ENCODE results near the gene SPATC1L.

The SPATC1L gene

DNA sequence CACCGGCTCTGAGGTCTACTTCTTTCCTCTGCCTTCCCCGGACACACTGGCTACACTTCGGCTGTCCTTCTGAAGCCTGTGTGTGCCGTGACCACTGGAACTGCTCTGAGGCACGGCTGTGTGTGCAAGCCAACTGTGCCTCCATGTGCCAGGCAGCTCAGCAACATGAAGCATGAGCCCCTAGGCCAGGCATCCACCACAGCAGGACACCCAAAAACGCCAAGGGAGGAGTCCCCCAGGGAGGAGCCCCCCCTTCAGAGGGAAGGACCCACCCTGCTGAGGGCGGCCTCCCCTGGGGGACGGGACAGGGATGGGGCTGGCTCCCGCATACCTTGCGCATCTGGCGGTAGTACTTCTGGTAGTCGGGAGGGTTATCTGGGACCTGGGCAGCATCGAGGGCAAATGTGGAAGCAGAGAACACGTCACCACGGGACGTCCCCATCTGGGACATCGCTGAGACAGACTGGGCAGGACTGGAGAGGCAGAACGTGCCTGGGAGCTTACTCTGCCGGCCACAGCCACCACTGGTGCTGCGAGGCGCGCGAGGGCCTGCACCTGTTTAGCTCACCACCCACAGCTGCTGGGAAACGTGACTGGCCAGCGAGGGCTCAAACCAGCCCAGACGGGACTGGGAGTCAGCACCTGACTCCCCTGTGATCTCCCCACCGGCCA lies 23.8 kb upstream of the SPATC1L start:
- TF ChIP-seq, protein P1, sequence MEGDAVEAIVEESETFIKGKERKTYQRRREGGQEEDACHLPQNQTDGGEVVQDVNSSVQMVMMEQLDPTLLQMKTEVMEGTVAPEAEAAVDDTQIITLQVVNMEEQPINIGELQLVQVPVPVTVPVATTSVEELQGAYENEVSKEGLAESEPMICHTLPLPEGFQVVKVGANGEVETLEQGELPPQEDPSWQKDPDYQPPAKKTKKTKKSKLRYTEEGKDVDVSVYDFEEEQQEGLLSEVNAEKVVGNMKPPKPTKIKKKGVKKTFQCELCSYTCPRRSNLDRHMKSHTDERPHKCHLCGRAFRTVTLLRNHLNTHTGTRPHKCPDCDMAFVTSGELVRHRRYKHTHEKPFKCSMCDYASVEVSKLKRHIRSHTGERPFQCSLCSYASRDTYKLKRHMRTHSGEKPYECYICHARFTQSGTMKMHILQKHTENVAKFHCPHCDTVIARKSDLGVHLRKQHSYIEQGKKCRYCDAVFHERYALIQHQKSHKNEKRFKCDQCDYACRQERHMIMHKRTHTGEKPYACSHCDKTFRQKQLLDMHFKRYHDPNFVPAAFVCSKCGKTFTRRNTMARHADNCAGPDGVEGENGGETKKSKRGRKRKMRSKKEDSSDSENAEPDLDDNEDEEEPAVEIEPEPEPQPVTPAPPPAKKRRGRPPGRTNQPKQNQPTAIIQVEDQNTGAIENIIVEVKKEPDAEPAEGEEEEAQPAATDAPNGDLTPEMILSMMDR (IDR thresholded peaks at IDR 0.05; ENCODE audit: low read depth, low read length), result no peak
- DNase-seq (ENCODE audit: extremely low read depth, low read depth), result no peak

DNA sequence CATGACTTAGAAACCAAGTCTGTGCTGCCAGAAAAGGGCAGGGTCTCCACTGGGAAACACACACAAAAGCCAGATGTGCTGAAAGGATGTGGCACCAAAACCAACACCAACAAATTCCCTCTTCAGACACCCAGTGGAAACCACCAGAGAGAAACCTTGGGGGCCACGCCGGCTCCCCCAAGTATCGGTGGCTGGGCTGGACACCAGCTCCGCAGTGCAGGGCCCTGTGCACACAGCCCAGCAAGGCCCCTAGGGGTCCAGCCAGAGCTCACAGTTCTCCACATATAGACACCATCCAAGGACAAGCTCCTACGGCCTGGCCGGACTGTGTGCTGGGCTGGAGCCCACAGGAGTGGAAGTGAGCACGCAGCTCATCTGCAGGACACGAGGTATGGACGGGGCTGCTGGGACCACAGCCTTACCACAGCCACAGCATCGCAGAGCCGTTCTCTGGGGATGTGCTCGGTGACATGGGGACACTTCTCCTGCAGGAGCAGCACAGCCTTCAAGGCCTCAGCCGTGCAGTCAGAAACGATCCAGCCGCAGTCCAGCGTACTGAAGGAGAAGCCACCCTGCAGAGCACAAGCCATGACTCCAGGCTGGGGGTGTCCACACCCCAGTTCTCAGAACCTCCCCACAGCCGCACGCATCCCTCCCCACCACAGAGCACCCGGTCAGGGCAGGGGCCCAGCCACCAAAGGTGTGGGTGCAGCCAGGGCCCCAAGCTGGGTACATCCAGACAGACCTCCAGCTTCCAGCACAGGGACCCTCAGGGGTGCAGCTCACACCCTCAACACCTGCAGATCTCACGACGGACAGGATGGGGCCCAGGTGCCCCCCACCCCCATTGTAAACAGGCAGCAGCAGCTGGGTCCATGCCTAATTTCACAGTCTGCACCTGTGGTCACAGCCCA lies 23.0 kb upstream of the SPATC1L start:
- DNase-seq (ENCODE audit: extremely low read depth, low read depth), result no peak
- TF ChIP-seq, protein P1 (IDR thresholded peaks at IDR 0.05; ENCODE audit: low read depth, low read length), result no peak

DNA sequence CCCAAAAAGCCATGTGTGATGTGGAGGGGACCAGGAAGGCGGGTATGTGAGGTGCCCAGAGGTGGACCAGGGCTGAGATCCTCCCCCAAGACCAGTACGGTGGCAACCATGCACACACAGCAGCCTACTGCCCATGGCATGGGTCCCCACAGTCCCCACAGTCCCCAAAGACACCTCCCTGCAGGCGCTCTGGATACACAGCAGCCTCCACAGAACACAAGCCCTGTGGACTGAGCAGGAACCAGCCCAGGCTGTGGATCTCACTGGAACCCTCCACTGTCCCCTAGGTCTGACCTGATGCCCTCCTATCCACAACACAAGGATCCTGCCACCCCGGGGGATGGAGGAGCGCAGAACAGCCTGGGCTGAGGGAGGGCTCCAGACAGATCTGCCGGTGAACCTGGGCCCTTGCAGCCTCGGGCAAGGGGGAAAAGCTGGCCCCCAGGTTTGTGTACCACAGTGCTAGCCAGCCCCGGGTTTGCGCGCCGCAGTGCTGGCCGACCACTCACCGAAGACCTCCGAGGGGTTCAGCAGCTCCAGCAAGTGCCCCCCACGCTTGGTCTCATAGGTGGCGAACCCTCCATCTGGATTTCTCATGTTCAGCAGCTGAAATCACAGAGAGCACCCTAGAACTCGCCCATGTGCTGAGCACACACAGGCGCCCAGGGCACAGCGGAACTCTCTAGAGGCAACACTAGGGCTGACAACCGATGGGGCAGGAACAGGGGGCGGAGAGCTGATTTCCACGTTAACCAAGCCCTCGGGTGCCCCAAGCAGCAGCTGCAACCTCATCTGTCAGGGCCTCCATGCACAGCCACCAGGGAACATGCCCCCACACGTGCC lies 22.1 kb upstream of the SPATC1L start:
- no peak for DNase-seq (ENCODE audit: extremely low read depth, low read depth)

DNA sequence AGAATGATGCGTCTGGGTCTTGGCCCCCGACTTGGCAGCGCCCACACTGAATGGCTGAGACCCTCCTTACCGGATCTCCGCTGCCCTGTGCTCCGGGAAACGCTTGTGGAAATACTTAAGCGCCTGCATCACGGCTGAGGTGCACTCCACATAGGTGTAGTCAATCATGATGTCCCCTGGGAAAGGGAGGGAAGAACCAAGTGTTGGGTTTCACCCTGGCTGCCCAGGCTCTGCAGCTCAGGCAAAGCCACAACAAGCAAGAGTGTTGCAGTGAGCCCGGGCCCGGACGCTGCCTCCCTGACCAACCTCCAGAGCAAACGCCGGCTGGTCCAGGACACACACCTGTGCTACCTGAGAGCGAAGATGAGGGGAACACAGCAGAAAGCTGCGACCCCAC lies 21.5 kb upstream of the SPATC1L start:
- TF ChIP-seq, protein P1 (IDR thresholded peaks at IDR 0.05; ENCODE audit: low read depth, low read length), result no peak
- DNase-seq (ENCODE audit: extremely low read depth, low read depth), result no peak

More for the DNA sequence above, 22.1 kb upstream of the SPATC1L start:
- TF ChIP-seq, protein P1 (IDR thresholded peaks at IDR 0.05; ENCODE audit: low read depth, low read length), result no peak

DNA sequence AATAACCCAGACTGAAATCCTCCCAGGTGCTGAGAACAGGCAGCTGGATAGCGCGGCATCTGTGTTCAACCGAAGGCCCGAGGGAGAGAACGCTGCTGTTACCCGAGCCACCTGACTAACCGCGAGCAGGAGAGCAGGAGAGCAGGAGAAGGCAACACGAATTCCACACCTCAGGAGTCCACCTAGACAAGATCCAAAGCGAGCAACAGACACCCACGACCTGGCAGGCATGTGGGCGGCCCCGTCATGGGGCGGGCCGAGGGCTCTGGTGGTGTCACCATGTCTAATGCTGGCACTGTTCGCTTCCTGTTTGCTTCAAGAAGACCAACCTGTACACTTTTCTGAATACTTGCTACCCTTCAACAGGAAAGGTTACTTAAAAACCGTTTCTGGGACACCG lies 20.9 kb upstream of the SPATC1L start:
- TF ChIP-seq, protein P1 (IDR thresholded peaks at IDR 0.05; ENCODE audit: low read depth, low read length), result no peak
- DNase-seq (ENCODE audit: extremely low read depth, low read depth), result no peak

DNA sequence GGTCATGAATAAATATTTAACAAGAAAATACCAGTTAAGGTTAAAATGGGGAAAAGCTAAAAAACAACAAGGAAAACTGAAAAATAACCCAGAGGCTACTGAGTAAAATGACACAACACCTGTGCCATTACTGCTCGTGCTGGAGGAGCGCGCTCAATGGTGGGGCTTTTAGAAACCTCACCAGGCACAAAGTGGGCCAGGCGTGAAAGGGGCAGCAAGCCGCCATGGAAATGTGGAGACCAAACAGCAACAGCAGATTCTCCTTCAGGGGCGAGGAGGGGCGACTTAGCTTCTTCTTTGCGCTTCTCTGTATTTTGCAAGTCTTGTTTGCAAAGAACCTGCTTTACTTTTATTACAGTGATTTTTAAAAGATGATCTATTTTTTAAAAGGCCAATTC lies 18.9 kb upstream of the SPATC1L start:
- TF ChIP-seq, protein P1 (IDR thresholded peaks at IDR 0.05; ENCODE audit: low read depth, low read length), result no peak
- no peak for DNase-seq (ENCODE audit: extremely low read depth, low read depth)
